Activated naive CD4-positive, alpha-beta T cell (primary cell): ENCODE measurements around the gene SV2B.

Experiments used
- DNase-seq, 4 experiments: peaks; one replicate each; lab custom pipeline; 2025; lab: John Stamatoyannopoulos, UW

The SV2B gene

GRCh38 chr15:91231703-91232102 lies 131.6 kb downstream of the SV2B start:
- no peak for DNase-seq

GRCh38 chr15:91234759-91235158 lies 134.7 kb downstream of the SV2B start:
- no peak for DNase-seq

- no peak for DNase-seq
These were observed 135.3 kb downstream of the SV2B start for GRCh38 chr15:91235376-91235775.

GRCh38 chr15:91237445-91237844 lies 137.4 kb downstream of the SV2B start:
- DNase-seq, result no peak

GRCh38 chr15:91238644-91239425 lies 138.8 kb downstream of the SV2B start:
- no peak for DNase-seq

- DNase-seq, result no peak
These were observed 143.8 kb downstream of the SV2B start for GRCh38 chr15:91243826-91244225.

- no peak for DNase-seq
These were observed 144.9 kb downstream of the SV2B start for GRCh38 chr15:91244919-91245318.

- DNase-seq, result no peak
These were observed 146.9 kb downstream of the SV2B start for GRCh38 chr15:91246998-91247397.

GRCh38 chr15:91249591-91249990 lies 149.5 kb downstream of the SV2B start:
- no peak for DNase-seq

GRCh38 chr15:91252322-91252721 lies 152.3 kb downstream of the SV2B start:
- DNase-seq, result no peak

- DNase-seq, result no peak
These were observed 152.7 kb downstream of the SV2B start for GRCh38 chr15:91252756-91253155.

- no peak for DNase-seq
These were observed 153.5 kb downstream of the SV2B start for GRCh38 chr15:91253605-91254004.

GRCh38 chr15:91254766-91255165 lies 154.7 kb downstream of the SV2B start:
- no peak for DNase-seq

GRCh38 chr15:91255670-91256192 lies 155.7 kb downstream of the SV2B start:
- no peak for DNase-seq

- no peak for DNase-seq
These were observed 157.8 kb downstream of the SV2B start for GRCh38 chr15:91257746-91258414.

GRCh38 chr15:91258415-91258759 lies 158.3 kb downstream of the SV2B start:
- no peak for DNase-seq

- no peak for DNase-seq
These were observed 159.0 kb downstream of the SV2B start for GRCh38 chr15:91259077-91259476.

GRCh38 chr15:91261345-91261744 lies 161.3 kb downstream of the SV2B start:
- no peak for DNase-seq

- no peak for DNase-seq
These were observed 163.8 kb downstream of the SV2B start for GRCh38 chr15:91263632-91264531.

- no peak for DNase-seq
These were observed 164.7 kb downstream of the SV2B start for GRCh38 chr15:91264651-91265351.

- no peak for DNase-seq
These were observed 165.4 kb downstream of the SV2B start for GRCh38 chr15:91265416-91265940.

GRCh38 chr15:91268510-91268909 lies 168.5 kb downstream of the SV2B start:
- DNase-seq, result no peak
